Measurements from ENCODE around the gene ASB4.

Gene ASB4

GRCh38 chr7:95501261-95501832, 15.6 kb downstream of the ASB4 start:
- no peak for TF ChIP-seq CTCF (IDR thresholded peaks at IDR 0.05)

- TF ChIP-seq CTCF (IDR thresholded peaks at IDR 0.05) = no peak
Measured at GRCh38 chr7:95502403-95502802, 16.7 kb downstream of the ASB4 start.

- TF ChIP-seq CTCF (IDR thresholded peaks at IDR 0.05) = no peak
Measured at GRCh38 chr7:95503271-95504131, 17.8 kb downstream of the ASB4 start.

GRCh38 chr7:95508780-95509179, 23.0 kb downstream of the ASB4 start:
- TF ChIP-seq CTCF (IDR thresholded peaks at IDR 0.05) = no peak

- no peak for TF ChIP-seq CTCF (IDR thresholded peaks at IDR 0.05)
Measured at GRCh38 chr7:95509199-95509598, 23.5 kb downstream of the ASB4 start.

GRCh38 chr7:95511716-95512260, 26.0 kb downstream of the ASB4 start:
- peak; percentile 92 for TF ChIP-seq CTCF (IDR thresholded peaks at IDR 0.05)

GRCh38 chr7:95517458-95517857, 31.7 kb downstream of the ASB4 start:
- TF ChIP-seq CTCF (IDR thresholded peaks at IDR 0.05) = no peak

Data from LNCAP (cell line).